Glomerular visceral epithelial cell (primary cell): ENCODE measurements around the gene SLC10A3.

ENCODE experiments used
- DNase-seq: peaks from one replicate; pipeline ENCODE4 v3.0.0-alpha.2; 2016; ENCODE audit errors: extremely low spot score

The SLC10A3 gene

DNA sequence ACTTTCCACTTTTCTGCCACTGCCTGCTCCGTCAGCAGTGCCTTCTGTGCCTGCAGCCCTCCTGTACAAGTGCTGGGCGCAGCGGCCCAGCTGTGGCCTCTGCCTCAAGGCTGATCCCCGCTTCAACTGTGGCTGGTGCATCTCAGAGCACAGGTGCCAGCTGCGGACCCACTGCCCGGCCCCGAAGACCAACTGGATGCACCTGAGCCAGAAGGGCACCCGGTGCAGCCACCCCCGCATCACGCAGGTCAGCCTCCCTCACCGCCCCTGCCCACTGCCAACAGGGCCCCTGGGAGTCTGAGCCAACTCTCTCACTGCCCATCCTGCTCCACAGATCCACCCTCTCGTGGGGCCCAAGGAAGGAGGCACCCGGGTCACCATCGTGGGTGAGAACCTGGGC is 24.8 kb downstream of the SLC10A3 start:
- no peak for DNase-seq

GRCh38 chrX:154464806-154465365 is 25.5 kb downstream of the SLC10A3 start:
- DNase-seq, result no peak

DNA sequence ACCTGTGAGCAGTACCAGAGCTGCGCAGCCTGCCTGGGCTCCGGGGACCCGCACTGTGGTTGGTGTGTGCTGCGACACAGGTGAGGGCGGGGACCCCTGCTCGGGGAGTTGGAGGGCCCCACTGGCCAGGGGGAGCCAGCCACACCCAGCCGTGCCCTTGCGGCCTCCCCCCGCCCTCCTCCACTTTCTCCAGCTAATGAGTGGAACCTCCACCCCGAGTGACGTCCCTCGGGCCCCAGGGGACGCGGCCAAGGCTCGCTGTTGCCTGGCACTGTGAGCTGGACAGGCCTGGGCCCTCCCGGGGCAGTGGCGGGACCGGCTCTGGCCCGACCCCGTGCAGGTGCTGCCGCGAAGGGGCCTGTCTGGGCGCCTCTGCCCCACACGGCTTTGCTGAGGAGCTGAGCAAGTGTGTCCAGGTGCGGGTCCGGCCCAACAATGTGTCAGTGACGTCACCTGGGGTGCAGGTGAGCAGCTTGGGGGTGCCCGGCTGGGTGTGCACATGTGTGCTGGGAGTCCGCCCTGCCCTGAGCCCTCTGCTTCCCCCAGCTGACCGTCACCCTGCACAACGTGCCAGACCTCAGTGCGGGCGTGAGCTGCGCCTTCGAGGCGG is 26.7 kb downstream of the SLC10A3 start:
- DNase-seq, result no peak

- DNase-seq, result no peak
Observed at GRCh38 chrX:154462396-154462795, 28.0 kb downstream of the SLC10A3 start.

DNA sequence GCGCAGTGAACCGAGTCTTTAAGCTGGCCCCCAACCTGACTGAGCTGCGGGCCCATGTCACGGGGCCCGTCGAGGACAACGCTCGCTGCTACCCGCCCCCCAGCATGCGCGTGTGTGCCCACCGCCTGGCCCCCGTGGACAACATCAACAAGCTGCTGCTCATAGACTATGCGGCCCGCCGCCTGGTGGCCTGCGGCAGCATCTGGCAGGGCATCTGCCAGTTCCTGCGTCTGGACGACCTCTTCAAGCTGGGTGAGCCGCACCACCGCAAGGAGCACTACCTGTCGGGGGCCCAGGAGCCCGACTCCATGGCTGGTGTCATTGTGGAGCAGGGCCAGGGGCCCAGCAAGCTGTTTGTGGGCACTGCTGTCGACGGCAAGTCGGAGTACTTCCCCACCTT is 30.1 kb downstream of the SLC10A3 start:
- no peak for DNase-seq

- DNase-seq, result no peak
Observed at GRCh38 chrX:154459832-154460231, 30.6 kb downstream of the SLC10A3 start.

GRCh38 chrX:154458954-154459778 is 31.3 kb downstream of the SLC10A3 start:
- peak; percentile 37 for DNase-seq

- peak; percentile 54 for DNase-seq
Observed at GRCh38 chrX:154458116-154458953, 32.1 kb downstream of the SLC10A3 start, which contains the start of gene PLXNA3. Gene PLXNA3, plus strand, starts transcription at chrX:154458281. Its CDS starts 1,903 bp downstream, at chrX:154460184.

- peak; percentile 43 for DNase-seq
Observed at GRCh38 chrX:154457491-154458115, 32.8 kb downstream of the SLC10A3 start.

- DNase-seq, result no peak
Observed at GRCh38 chrX:154452823-154453222, 37.6 kb downstream of the SLC10A3 start.

- no peak for DNase-seq
Observed at GRCh38 chrX:154450312-154450711, 40.1 kb downstream of the SLC10A3 start.

GRCh38 chrX:154449618-154450017 is 40.8 kb downstream of the SLC10A3 start:
- no peak for DNase-seq

- DNase-seq, result no peak
Observed at GRCh38 chrX:154448484-154448883, 41.9 kb downstream of the SLC10A3 start.

- no peak for DNase-seq
Observed at GRCh38 chrX:154446430-154446829, 44.0 kb downstream of the SLC10A3 start.

GRCh38 chrX:154445776-154446175 is 44.7 kb downstream of the SLC10A3 start:
- no peak for DNase-seq

GRCh38 chrX:154444755-154445246 is 45.6 kb downstream of the SLC10A3 start:
- DNase-seq, result no peak

DNA sequence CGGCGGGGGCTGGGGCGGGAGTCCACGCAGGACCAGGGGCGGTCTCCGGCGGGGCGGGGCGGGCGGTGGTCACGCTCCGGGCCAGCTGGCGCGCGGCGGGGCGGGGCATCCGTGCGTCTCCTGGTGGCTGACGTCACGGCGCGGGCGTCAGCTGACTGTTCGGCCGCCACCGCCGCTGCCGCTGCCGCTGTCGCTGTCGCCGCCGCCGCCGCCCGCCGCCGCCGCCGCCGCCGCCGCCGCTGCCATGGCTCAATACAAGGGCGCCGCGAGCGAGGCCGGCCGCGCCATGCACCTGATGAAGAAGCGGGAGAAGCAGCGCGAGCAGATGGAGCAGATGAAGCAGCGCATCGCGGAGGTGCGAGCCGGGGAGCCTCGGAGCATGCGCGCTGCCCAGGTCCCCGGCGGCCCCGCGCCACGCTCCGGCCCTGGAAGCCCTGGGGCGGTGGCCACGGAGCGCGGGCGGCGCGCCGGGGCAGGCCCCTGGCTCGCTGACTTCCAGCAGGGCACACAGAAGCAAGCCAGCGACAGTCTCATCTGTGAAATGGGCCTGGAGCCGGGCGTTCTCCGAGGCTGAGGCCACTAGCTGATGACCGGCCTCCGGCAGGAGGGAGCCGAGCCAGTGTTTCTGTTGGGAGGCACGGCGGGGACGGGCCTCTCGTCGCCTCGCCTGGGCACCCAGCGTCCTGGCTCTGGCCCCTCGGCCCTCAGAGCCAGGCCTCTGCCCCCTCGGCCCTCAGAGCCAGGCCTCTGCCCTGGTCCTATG is 46.3 kb downstream of the SLC10A3 start, which contains the start of gene FAM50A:
Gene FAM50A (plus strand): TSS at position 150 of the 763 bp plus-strand sequence. CDS start 95 bp downstream, at position 245.
- peak; percentile 61 for DNase-seq

DNA sequence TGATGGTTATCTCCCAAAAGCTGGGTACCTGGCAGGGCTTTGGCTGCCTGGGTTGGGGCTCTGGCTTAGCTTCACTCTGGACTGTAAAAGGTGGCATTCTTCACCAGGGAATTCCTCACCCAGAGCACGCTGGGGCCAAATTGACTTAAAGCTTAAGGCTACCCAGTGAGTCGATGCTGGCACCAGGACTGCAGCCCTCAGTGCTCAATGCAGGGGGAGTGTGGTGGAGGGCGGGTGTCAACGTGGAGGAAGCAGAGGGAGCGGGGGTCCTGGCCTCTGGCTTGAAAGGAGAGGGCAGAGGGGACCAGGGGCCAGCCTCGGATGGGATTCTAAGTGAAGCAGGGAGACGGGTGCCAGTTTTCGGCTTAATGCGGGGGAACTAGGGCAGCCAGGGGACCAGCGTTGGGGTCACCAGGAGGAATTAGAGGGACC is 46.9 kb downstream of the SLC10A3 start:
- no peak for DNase-seq

- DNase-seq, result no peak
Observed at GRCh38 chrX:154441984-154442707, 48.3 kb downstream of the SLC10A3 start.

DNA sequence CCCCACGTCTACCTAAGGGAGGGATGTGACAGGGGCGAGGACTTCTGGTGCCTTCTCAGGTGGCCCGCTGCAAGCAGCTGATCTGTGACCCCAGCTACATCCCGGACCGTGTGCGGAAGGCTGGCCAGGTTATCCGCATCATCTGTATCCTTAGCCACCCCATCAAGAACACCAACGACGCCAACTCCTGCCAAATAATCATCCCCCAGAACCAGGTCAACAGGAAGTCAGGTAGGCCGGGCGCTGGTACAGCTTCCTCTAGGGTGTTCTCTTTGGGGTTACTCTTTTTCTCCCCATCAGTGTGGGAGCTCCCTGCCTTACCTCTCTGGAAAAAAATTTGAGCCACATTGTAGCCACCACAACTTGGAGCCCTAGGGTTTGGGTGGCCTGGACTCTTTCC is 48.9 kb downstream of the SLC10A3 start:
- no peak for DNase-seq
